ENCODE measurements around the gene SLC30A10.
"Not testable (repeated sequence)": the region's sequence is repeated elsewhere in the genome, so short reads cannot be mapped to it uniquely, and the experiment has no call there.

The SLC30A10 gene

GRCh38 chr1:219906565-219906923 lies 21.8 kb downstream of the SLC30A10 start:
- H3K9ac ChIP-seq (ENCODE audit: low read depth, low read length); H3K9me3 ChIP-seq (replicated peaks; ENCODE audit: low read length); H3K4me2 ChIP-seq (ENCODE audit: low read length); H3K4me3 ChIP-seq (ENCODE audit: low read length); H3K36me3 ChIP-seq (ENCODE audit: insufficient read depth, low read length); H3K27me3 ChIP-seq (ENCODE audit: control insufficient read depth, insufficient read depth, low read length); H3K4me1 ChIP-seq (ENCODE audit: control insufficient read depth, insufficient read depth, low read length): not testable (repeated sequence)

- Histone ChIP-seq H3K4me1 (ENCODE audit: control insufficient read depth, insufficient read depth, low read length) (no peaks in the 10 kb centered on the region), H3K36me3 (ENCODE audit: insufficient read depth, low read length) (no peaks in the 10 kb centered on the region), H3K4me3 (ENCODE audit: low read length) (no peak overlapping the region), H3K27me3 (ENCODE audit: control insufficient read depth, insufficient read depth, low read length) (no peaks in the 10 kb centered on the region), H3K4me2 (ENCODE audit: low read length) (no peak overlapping the region), H3K9ac (ENCODE audit: low read depth, low read length) (no peak overlapping the region), H3K9me3 (replicated peaks; ENCODE audit: low read length) (no peaks in the 10 kb centered on the region)
Measured at GRCh38 chr1:219905524-219905923, 22.8 kb downstream of the SLC30A10 start.

GRCh38 chr1:219904934-219905333 lies 23.4 kb downstream of the SLC30A10 start:
- Histone ChIP-seq H3K9ac (ENCODE audit: low read depth, low read length) (no peak overlapping the region), H3K36me3 (ENCODE audit: insufficient read depth, low read length) (no peaks in the 10 kb centered on the region), H3K27me3 (ENCODE audit: control insufficient read depth, insufficient read depth, low read length) (no peaks in the 10 kb centered on the region), H3K4me2 (ENCODE audit: low read length) (no peak overlapping the region), H3K9me3 (replicated peaks; ENCODE audit: low read length) (no peaks in the 10 kb centered on the region), H3K4me1 (ENCODE audit: control insufficient read depth, insufficient read depth, low read length) (no peaks in the 10 kb centered on the region), H3K4me3 (ENCODE audit: low read length) (no peak overlapping the region)

- H3K4me3 ChIP-seq (ENCODE audit: low read length) = no peak overlapping the region
- H3K9me3 ChIP-seq (replicated peaks; ENCODE audit: low read length) = no peaks in the 10 kb centered on the region
- no peak overlapping the region for H3K9ac ChIP-seq (ENCODE audit: low read depth, low read length)
- H3K4me2 ChIP-seq (ENCODE audit: low read length) = no peak overlapping the region
- no peaks in the 10 kb centered on the region for H3K27me3 ChIP-seq (ENCODE audit: control insufficient read depth, insufficient read depth, low read length)
- H3K4me1 ChIP-seq (ENCODE audit: control insufficient read depth, insufficient read depth, low read length) = no peaks in the 10 kb centered on the region
- no peaks in the 10 kb centered on the region for H3K36me3 ChIP-seq (ENCODE audit: insufficient read depth, low read length)
Measured at GRCh38 chr1:219903353-219903871, 24.9 kb downstream of the SLC30A10 start.

- H3K9me3 ChIP-seq (replicated peaks; ENCODE audit: low read length) = no peaks in the 10 kb centered on the region
- no peaks in the 10 kb centered on the region for H3K4me1 ChIP-seq (ENCODE audit: control insufficient read depth, insufficient read depth, low read length)
- no peak overlapping the region for H3K4me3 ChIP-seq (ENCODE audit: low read length)
- no peak overlapping the region for H3K4me2 ChIP-seq (ENCODE audit: low read length)
- no peaks in the 10 kb centered on the region for H3K27me3 ChIP-seq (ENCODE audit: control insufficient read depth, insufficient read depth, low read length)
- no peaks in the 10 kb centered on the region for H3K36me3 ChIP-seq (ENCODE audit: insufficient read depth, low read length)
- no peak overlapping the region for H3K9ac ChIP-seq (ENCODE audit: low read depth, low read length)
Measured at GRCh38 chr1:219902951-219903350, 25.4 kb downstream of the SLC30A10 start.

GRCh38 chr1:219900882-219901281 lies 27.5 kb downstream of the SLC30A10 start:
- no peaks in the 10 kb centered on the region for H3K4me1 ChIP-seq (ENCODE audit: control insufficient read depth, insufficient read depth, low read length)
- no peak overlapping the region for H3K9ac ChIP-seq (ENCODE audit: low read depth, low read length)
- H3K4me3 ChIP-seq (ENCODE audit: low read length) = no peak overlapping the region
- H3K4me2 ChIP-seq (ENCODE audit: low read length) = no peak overlapping the region
- no peaks in the 10 kb centered on the region for H3K9me3 ChIP-seq (replicated peaks; ENCODE audit: low read length)
- no peaks in the 10 kb centered on the region for H3K36me3 ChIP-seq (ENCODE audit: insufficient read depth, low read length)
- no peaks in the 10 kb centered on the region for H3K27me3 ChIP-seq (ENCODE audit: control insufficient read depth, insufficient read depth, low read length)

GRCh38 chr1:219900201-219900600 lies 28.2 kb downstream of the SLC30A10 start:
- Histone ChIP-seq H3K27me3 (ENCODE audit: control insufficient read depth, insufficient read depth, low read length) (no peaks in the 10 kb centered on the region), H3K9me3 (replicated peaks; ENCODE audit: low read length) (no peaks in the 10 kb centered on the region), H3K4me1 (ENCODE audit: control insufficient read depth, insufficient read depth, low read length) (no peaks in the 10 kb centered on the region), H3K9ac (ENCODE audit: low read depth, low read length) (no peak overlapping the region), H3K4me2 (ENCODE audit: low read length) (no peak overlapping the region), H3K36me3 (ENCODE audit: insufficient read depth, low read length) (no peaks in the 10 kb centered on the region), H3K4me3 (ENCODE audit: low read length) (no peak overlapping the region)

- Histone ChIP-seq H3K9me3 (replicated peaks; ENCODE audit: low read length) (no peaks in the 10 kb centered on the region), H3K27me3 (ENCODE audit: control insufficient read depth, insufficient read depth, low read length) (no peaks in the 10 kb centered on the region), H3K4me2 (ENCODE audit: low read length) (no peak overlapping the region), H3K4me3 (ENCODE audit: low read length) (no peak overlapping the region), H3K4me1 (ENCODE audit: control insufficient read depth, insufficient read depth, low read length) (no peaks in the 10 kb centered on the region), H3K36me3 (ENCODE audit: insufficient read depth, low read length) (no peaks in the 10 kb centered on the region), H3K9ac (ENCODE audit: low read depth, low read length) (no peak overlapping the region)
Measured at GRCh38 chr1:219898375-219898774, 30.0 kb downstream of the SLC30A10 start.

- Histone ChIP-seq H3K4me3 (ENCODE audit: low read length) (no peak overlapping the region), H3K4me2 (ENCODE audit: low read length) (no peak overlapping the region), H3K9me3 (replicated peaks; ENCODE audit: low read length) (no peaks in the 10 kb centered on the region), H3K27me3 (ENCODE audit: control insufficient read depth, insufficient read depth, low read length) (no peaks in the 10 kb centered on the region), H3K36me3 (ENCODE audit: insufficient read depth, low read length) (no peaks in the 10 kb centered on the region), H3K9ac (ENCODE audit: low read depth, low read length) (no peak overlapping the region), H3K4me1 (ENCODE audit: control insufficient read depth, insufficient read depth, low read length) (no peaks in the 10 kb centered on the region)
Measured at GRCh38 chr1:219897914-219898313, 30.4 kb downstream of the SLC30A10 start.

- H3K4me3 ChIP-seq (ENCODE audit: low read length); H3K36me3 ChIP-seq (ENCODE audit: insufficient read depth, low read length); H3K4me1 ChIP-seq (ENCODE audit: control insufficient read depth, insufficient read depth, low read length); H3K9me3 ChIP-seq (replicated peaks; ENCODE audit: low read length); H3K9ac ChIP-seq (ENCODE audit: low read depth, low read length); H3K4me2 ChIP-seq (ENCODE audit: low read length); H3K27me3 ChIP-seq (ENCODE audit: control insufficient read depth, insufficient read depth, low read length): not testable (repeated sequence)
Measured at GRCh38 chr1:219892271-219892670, 36.1 kb downstream of the SLC30A10 start.

- not testable (repeated sequence) for H3K4me3 ChIP-seq (ENCODE audit: low read length)
Measured at GRCh38 chr1:219891846-219892245, 36.5 kb downstream of the SLC30A10 start.

GRCh38 chr1:219888667-219889066 lies 39.7 kb downstream of the SLC30A10 start:
- not testable (repeated sequence) for H3K9me3 ChIP-seq (replicated peaks; ENCODE audit: low read length); H3K36me3 ChIP-seq (ENCODE audit: insufficient read depth, low read length); H3K27me3 ChIP-seq (ENCODE audit: control insufficient read depth, insufficient read depth, low read length); H3K9ac ChIP-seq (ENCODE audit: low read depth, low read length); H3K4me1 ChIP-seq (ENCODE audit: control insufficient read depth, insufficient read depth, low read length); H3K4me2 ChIP-seq (ENCODE audit: low read length); H3K4me3 ChIP-seq (ENCODE audit: low read length)

More at GRCh38 chr1:219891846-219892245, 36.5 kb downstream of the SLC30A10 start:
- H3K4me2 ChIP-seq (ENCODE audit: low read length); H3K27me3 ChIP-seq (ENCODE audit: control insufficient read depth, insufficient read depth, low read length); H3K9ac ChIP-seq (ENCODE audit: low read depth, low read length); H3K9me3 ChIP-seq (replicated peaks; ENCODE audit: low read length); H3K36me3 ChIP-seq (ENCODE audit: insufficient read depth, low read length); H3K4me1 ChIP-seq (ENCODE audit: control insufficient read depth, insufficient read depth, low read length): not testable (repeated sequence)
